ENCODE results near the gene RAPGEF4. TPM values are rescaled to one million over a fixed set of nuclear protein-coding genes. Genes with fewer than 3 reads are reported as not detected.

Gene RAPGEF4
- total RNA-seq, 1 experiment from 2014 or later, result 2.2 TPM

GRCh38 chr2:172937884-172938712 is 202.5 kb downstream of the RAPGEF4 start:
- Mint-ChIP-seq H3K27me3 (ENCODE audit: low read depth) (peaks cover 4% of the 10 kb centered on the region; the same call in 1 of the 2 replicates), H3K27ac (no peak overlapping the region), H3K36me3 (no peaks in the 10 kb centered on the region), H3K9me3 (0 out of 2 replicates have a peak, but pooled peaks cover 4% of the 10 kb centered on the region), H3K4me3 (no peak overlapping the region), H3K4me1 (peaks cover 3% of the 10 kb centered on the region; the same call in 1 of the 2 replicates)
- POLR2A ChIA-PET, result no interaction called here
- ATAC-seq (no peak), DNase-seq (ENCODE audit: low spot score) (no peak)
- CTCF ChIA-PET, result interaction anchor here (1.0 kb wide), 1 partner anchor 73 kb away, joined by 4 read pairs; no protein-coding TSS in a partner anchor
- no peak for TF ChIP-seq CBFB (CRISPR knock-in tag; IDR thresholded peaks at IDR 0.05; ENCODE audit: low read depth)
- TF ChIP-seq, protein P1, sequence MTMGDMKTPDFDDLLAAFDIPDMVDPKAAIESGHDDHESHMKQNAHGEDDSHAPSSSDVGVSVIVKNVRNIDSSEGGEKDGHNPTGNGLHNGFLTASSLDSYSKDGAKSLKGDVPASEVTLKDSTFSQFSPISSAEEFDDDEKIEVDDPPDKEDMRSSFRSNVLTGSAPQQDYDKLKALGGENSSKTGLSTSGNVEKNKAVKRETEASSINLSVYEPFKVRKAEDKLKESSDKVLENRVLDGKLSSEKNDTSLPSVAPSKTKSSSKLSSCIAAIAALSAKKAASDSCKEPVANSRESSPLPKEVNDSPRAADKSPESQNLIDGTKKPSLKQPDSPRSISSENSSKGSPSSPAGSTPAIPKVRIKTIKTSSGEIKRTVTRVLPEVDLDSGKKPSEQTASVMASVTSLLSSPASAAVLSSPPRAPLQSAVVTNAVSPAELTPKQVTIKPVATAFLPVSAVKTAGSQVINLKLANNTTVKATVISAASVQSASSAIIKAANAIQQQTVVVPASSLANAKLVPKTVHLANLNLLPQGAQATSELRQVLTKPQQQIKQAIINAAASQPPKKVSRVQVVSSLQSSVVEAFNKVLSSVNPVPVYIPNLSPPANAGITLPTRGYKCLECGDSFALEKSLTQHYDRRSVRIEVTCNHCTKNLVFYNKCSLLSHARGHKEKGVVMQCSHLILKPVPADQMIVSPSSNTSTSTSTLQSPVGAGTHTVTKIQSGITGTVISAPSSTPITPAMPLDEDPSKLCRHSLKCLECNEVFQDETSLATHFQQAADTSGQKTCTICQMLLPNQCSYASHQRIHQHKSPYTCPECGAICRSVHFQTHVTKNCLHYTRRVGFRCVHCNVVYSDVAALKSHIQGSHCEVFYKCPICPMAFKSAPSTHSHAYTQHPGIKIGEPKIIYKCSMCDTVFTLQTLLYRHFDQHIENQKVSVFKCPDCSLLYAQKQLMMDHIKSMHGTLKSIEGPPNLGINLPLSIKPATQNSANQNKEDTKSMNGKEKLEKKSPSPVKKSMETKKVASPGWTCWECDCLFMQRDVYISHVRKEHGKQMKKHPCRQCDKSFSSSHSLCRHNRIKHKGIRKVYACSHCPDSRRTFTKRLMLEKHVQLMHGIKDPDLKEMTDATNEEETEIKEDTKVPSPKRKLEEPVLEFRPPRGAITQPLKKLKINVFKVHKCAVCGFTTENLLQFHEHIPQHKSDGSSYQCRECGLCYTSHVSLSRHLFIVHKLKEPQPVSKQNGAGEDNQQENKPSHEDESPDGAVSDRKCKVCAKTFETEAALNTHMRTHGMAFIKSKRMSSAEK (CRISPR knock-in tag; IDR thresholded peaks at IDR 0.05; ENCODE audit: borderline replicate concordance), result no peak
- TF ChIP-seq MXD4 (CRISPR knock-in tag; IDR thresholded peaks at IDR 0.05; ENCODE audit: borderline replicate concordance), result no peak
- TF ChIP-seq, protein P2, sequence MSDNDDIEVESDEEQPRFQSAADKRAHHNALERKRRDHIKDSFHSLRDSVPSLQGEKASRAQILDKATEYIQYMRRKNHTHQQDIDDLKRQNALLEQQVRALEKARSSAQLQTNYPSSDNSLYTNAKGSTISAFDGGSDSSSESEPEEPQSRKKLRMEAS (CRISPR knock-in tag; IDR thresholded peaks at IDR 0.05), result no peak
- no peak for TF ChIP-seq TEAD1 (CRISPR knock-in tag; IDR thresholded peaks at IDR 0.05)
- no peak for TF ChIP-seq FOXJ3 (CRISPR knock-in tag; IDR thresholded peaks at IDR 0.05; ENCODE audit: borderline replicate concordance)
- no peak for TF ChIP-seq IRF2 (CRISPR knock-in tag; IDR thresholded peaks at IDR 0.05; ENCODE audit: borderline replicate concordance, low read depth)
- TF ChIP-seq RELA (CRISPR knock-in tag; IDR thresholded peaks at IDR 0.05; ENCODE audit: borderline replicate concordance), result no peak
- TF ChIP-seq FOXK1 (CRISPR knock-in tag; IDR thresholded peaks at IDR 0.05), result no peak
- TF ChIP-seq ETV6 (CRISPR knock-in tag; IDR thresholded peaks at IDR 0.05), result no peak
- TF ChIP-seq, protein P3, sequence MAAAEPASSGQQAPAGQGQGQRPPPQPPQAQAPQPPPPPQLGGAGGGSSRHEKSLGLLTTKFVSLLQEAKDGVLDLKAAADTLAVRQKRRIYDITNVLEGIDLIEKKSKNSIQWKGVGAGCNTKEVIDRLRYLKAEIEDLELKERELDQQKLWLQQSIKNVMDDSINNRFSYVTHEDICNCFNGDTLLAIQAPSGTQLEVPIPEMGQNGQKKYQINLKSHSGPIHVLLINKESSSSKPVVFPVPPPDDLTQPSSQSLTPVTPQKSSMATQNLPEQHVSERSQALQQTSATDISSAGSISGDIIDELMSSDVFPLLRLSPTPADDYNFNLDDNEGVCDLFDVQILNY (CRISPR knock-in tag; IDR thresholded peaks at IDR 0.05), result no peak
- TF ChIP-seq, protein P4, sequence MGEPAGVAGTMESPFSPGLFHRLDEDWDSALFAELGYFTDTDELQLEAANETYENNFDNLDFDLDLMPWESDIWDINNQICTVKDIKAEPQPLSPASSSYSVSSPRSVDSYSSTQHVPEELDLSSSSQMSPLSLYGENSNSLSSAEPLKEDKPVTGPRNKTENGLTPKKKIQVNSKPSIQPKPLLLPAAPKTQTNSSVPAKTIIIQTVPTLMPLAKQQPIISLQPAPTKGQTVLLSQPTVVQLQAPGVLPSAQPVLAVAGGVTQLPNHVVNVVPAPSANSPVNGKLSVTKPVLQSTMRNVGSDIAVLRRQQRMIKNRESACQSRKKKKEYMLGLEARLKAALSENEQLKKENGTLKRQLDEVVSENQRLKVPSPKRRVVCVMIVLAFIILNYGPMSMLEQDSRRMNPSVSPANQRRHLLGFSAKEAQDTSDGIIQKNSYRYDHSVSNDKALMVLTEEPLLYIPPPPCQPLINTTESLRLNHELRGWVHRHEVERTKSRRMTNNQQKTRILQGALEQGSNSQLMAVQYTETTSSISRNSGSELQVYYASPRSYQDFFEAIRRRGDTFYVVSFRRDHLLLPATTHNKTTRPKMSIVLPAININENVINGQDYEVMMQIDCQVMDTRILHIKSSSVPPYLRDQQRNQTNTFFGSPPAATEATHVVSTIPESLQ (CRISPR knock-in tag; IDR thresholded peaks at IDR 0.05), result no peak
- TF ChIP-seq FOXP4 (CRISPR knock-in tag; IDR thresholded peaks at IDR 0.05), result no peak
- TF ChIP-seq, protein P5, sequence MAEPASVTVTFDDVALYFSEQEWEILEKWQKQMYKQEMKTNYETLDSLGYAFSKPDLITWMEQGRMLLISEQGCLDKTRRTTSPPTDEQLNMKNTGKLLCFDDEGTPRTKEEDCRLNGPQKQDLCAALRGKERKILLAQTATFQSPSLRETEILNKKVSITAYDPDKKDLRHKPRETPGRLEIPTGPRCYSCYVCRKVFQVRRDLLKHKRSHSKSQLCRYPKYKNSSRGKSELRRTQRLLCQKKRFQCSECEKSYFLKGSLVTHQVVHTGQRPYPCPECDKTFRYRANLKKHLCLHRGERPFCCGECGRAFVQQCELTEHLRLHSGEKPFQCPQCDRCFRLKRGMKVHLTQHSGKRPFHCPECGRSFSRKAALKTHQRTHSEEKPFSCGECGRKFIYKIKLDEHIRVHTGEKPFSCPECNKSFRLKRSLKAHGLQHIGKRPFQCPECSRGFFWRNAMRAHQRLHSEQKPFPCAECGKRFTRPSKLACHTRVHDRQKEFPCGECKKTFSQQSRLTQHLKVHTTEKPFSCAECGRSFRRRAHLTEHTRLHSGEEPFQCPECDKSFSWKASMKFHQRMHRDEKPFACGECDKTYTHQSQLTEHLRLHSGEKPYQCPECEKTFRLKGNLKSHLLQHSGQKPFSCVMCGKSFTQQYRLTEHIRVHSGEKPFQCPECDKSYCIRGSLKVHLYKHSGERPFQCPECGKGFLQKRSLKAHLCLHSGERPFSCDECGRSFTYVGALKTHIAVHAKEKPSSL (CRISPR knock-in tag; conservative IDR thresholded peaks at IDR 0.05), result no peak
- TF ChIP-seq NR1H2 (CRISPR knock-in tag; IDR thresholded peaks at IDR 0.05), result no peak
- TF ChIP-seq CREM (CRISPR knock-in tag; IDR thresholded peaks at IDR 0.05), result no peak
- TF ChIP-seq JAZF1 (CRISPR knock-in tag; IDR thresholded peaks at IDR 0.05), result no peak
- TF ChIP-seq, protein P6, sequence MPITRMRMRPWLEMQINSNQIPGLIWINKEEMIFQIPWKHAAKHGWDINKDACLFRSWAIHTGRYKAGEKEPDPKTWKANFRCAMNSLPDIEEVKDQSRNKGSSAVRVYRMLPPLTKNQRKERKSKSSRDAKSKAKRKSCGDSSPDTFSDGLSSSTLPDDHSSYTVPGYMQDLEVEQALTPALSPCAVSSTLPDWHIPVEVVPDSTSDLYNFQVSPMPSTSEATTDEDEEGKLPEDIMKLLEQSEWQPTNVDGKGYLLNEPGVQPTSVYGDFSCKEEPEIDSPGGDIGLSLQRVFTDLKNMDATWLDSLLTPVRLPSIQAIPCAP (CRISPR knock-in tag; IDR thresholded peaks at IDR 0.05), result no peak
- TF ChIP-seq GRHL2 (CRISPR knock-in tag; IDR thresholded peaks at IDR 0.05; ENCODE audit: insufficient replicate concordance, severe bottlenecking), result no peak
